HEK293 (cell line): ENCODE data around the gene TALDO1.

Source experiments
- CTCF ChIA-PET: fragments of 350-600 bp; formaldehyde crosslinking; extraction: SDS; loops from one replicate; lab custom pipeline; 2021; ENCODE audit warnings: antibody characterized with exemption; lab: Yijun Ruan, JAX
- POLR2A ChIA-PET: fragments of 300-600 bp; formaldehyde crosslinking; extraction: SDS; loops from one replicate; lab custom pipeline; 2020; ENCODE audit warnings: antibody characterized with exemption, inconsistent platforms; lab: Yijun Ruan, JAX
- H3K27ac ChIP-seq: fragments of 200-500 bp; sonication (Bioruptor generic); 2 replicates; pipeline ENCODE4 v1.5.1; 2014; ENCODE audit warnings: low read depth, low read length, control low read depth, inconsistent platforms; ENCODE audit errors: extremely low read depth
- H3K36me3 ChIP-seq, 2 experiments: fragments of 200-500 bp in 1 of 2; sonication (Bioruptor generic) in 1 of 2; 1 replicate in 1 of 2; 2 replicates in 1 of 2; pipeline ENCODE4 v1.5.1; 2014 to 2017; ENCODE audit warnings: inconsistent platforms in 2 of 2, low read length in 2 of 2; ENCODE audit not compliant: control insufficient read depth in 2 of 2, insufficient read depth in 1 of 2
- H3K4me1 ChIP-seq: fragments of 200-500 bp; sonication (Bioruptor generic); 2 replicates; pipeline ENCODE4 v1.5.1; 2014; ENCODE audit warnings: mild to moderate bottlenecking, low read length, inconsistent platforms; ENCODE audit not compliant: control insufficient read depth, insufficient read depth
- H3K4me3 ChIP-seq: 2 replicates; pipeline ENCODE4 v1.5.1; 2011; ENCODE audit warnings: low read depth, mild to moderate bottlenecking, control low read depth, low read length, moderate library complexity
- H3K9me3 ChIP-seq: fragments of 200-500 bp; sonication (Bioruptor generic); 2 replicates; pipeline ENCODE4 v1.5.1; 2014; ENCODE audit warnings: low read depth, low read length, inconsistent platforms; ENCODE audit not compliant: control insufficient read depth, insufficient read depth
- GLIS2 ChIP-seq: fragments of 450-650 bp; formaldehyde crosslinking; IDR thresholded peaks from 2 replicates; pipeline ENCODE4 v1.5.1; 2016; ENCODE audit warnings: missing biosample characterization, missing genetic modification characterization
- HIC1 ChIP-seq: fragments of 450-650 bp; formaldehyde crosslinking; IDR thresholded peaks from 2 replicates; pipeline ENCODE4 v1.5.1; 2016; ENCODE audit warnings: missing biosample characterization, missing genetic modification characterization
- KLF10 ChIP-seq: fragments of 450-650 bp; IDR thresholded peaks from 2 replicates; pipeline ENCODE4 v1.5.1; 2018; ENCODE audit warnings: missing biosample characterization, mild to moderate bottlenecking, missing genetic modification characterization
- KLF8 ChIP-seq: fragments of 450-650 bp; formaldehyde crosslinking; IDR thresholded peaks from 2 replicates; pipeline ENCODE4 v1.5.1; 2016; ENCODE audit warnings: missing biosample characterization, missing genetic modification characterization
- OVOL3 ChIP-seq: fragments of 450-650 bp; formaldehyde crosslinking; IDR thresholded peaks from 2 replicates; pipeline ENCODE4 v1.5.1; 2016; ENCODE audit warnings: missing biosample characterization, missing genetic modification characterization
- SALL2 ChIP-seq: fragments of 450-650 bp; formaldehyde crosslinking; IDR thresholded peaks from 2 replicates; pipeline ENCODE4 v1.5.0; 2017; ENCODE audit warnings: missing biosample characterization, mild to moderate bottlenecking, missing genetic modification characterization, borderline replicate concordance
- SP2 ChIP-seq: fragments of 450-650 bp; formaldehyde crosslinking; IDR thresholded peaks from 2 replicates; pipeline ENCODE4 v1.5.1; 2016; ENCODE audit warnings: missing biosample characterization, missing genetic modification characterization
- SP7 ChIP-seq: fragments of 450-650 bp; formaldehyde crosslinking; IDR thresholded peaks from 2 replicates; pipeline ENCODE4 v1.5.1; 2016; ENCODE audit warnings: missing biosample characterization, missing genetic modification characterization
- ZBTB1 ChIP-seq: fragments of 450-650 bp; formaldehyde crosslinking; IDR thresholded peaks from 2 replicates; pipeline ENCODE4 v1.5.1; 2016; ENCODE audit warnings: missing biosample characterization, missing genetic modification characterization
- ZBTB20 ChIP-seq: fragments of 450-650 bp; formaldehyde crosslinking; IDR thresholded peaks from 2 replicates; pipeline ENCODE4 v1.5.1; 2016; ENCODE audit warnings: missing biosample characterization, missing genetic modification characterization
- ZFP69B ChIP-seq: fragments of 450-650 bp; formaldehyde crosslinking; IDR thresholded peaks from 2 replicates; pipeline ENCODE4 v1.5.1; 2016; ENCODE audit warnings: missing biosample characterization, missing genetic modification characterization
- ZNF146 ChIP-seq: fragments of 450-650 bp; formaldehyde crosslinking; IDR thresholded peaks from 2 replicates; pipeline ENCODE4 v1.5.1; 2016; ENCODE audit warnings: missing biosample characterization, missing genetic modification characterization
- ZNF221 ChIP-seq: fragments of 450-650 bp; formaldehyde crosslinking; IDR thresholded peaks from 2 replicates; pipeline ENCODE4 v1.5.1; 2017; ENCODE audit warnings: missing biosample characterization, missing genetic modification characterization, borderline replicate concordance
- ZNF223 ChIP-seq: fragments of 450-650 bp; formaldehyde crosslinking; IDR thresholded peaks from 2 replicates; pipeline ENCODE4 v1.5.1; 2016; ENCODE audit warnings: missing biosample characterization, missing genetic modification characterization
- ZNF24 ChIP-seq: fragments of 450-650 bp; formaldehyde crosslinking; IDR thresholded peaks from 2 replicates; pipeline ENCODE4 v1.5.1; 2016; ENCODE audit warnings: missing biosample characterization, missing genetic modification characterization
- ZNF302 ChIP-seq: fragments of 450-650 bp; formaldehyde crosslinking; IDR thresholded peaks from 2 replicates; pipeline ENCODE4 v1.5.1; 2016; ENCODE audit warnings: missing biosample characterization, missing genetic modification characterization, low read depth
- ZNF335 ChIP-seq: fragments of 450-650 bp; formaldehyde crosslinking; conservative IDR thresholded peaks from 2 replicates; pipeline ENCODE4 v1.5.1; 2016; ENCODE audit warnings: missing biosample characterization, missing genetic modification characterization
- ZNF37A ChIP-seq: fragments of 450-650 bp; IDR thresholded peaks from 2 replicates; pipeline ENCODE4 v1.5.1; 2018; ENCODE audit warnings: missing biosample characterization, missing genetic modification characterization
- ZNF394 ChIP-seq: fragments of 450-650 bp; formaldehyde crosslinking; IDR thresholded peaks from 2 replicates; pipeline ENCODE4 v1.5.1; 2016; ENCODE audit warnings: missing biosample characterization, missing genetic modification characterization, mild to moderate bottlenecking, moderate library complexity, borderline replicate concordance
- ZNF398 ChIP-seq: fragments of 450-650 bp; formaldehyde crosslinking; IDR thresholded peaks from 2 replicates; pipeline ENCODE4 v1.5.1; 2017; ENCODE audit warnings: missing biosample characterization, missing genetic modification characterization
- ZNF555 ChIP-seq: fragments of 450-650 bp; formaldehyde crosslinking; conservative IDR thresholded peaks from 2 replicates; pipeline ENCODE4 v1.5.1; 2017; ENCODE audit warnings: missing biosample characterization, mild to moderate bottlenecking, missing genetic modification characterization, inconsistent platforms
- ZNF600 ChIP-seq: fragments of 450-650 bp; formaldehyde crosslinking; IDR thresholded peaks from 2 replicates; pipeline ENCODE4 v1.5.1; 2016; ENCODE audit warnings: missing biosample characterization, missing genetic modification characterization
- ZNF701 ChIP-seq: fragments of 450-650 bp; formaldehyde crosslinking; IDR thresholded peaks from 2 replicates; pipeline ENCODE4 v1.5.1; 2016; ENCODE audit warnings: missing biosample characterization, missing genetic modification characterization
- TF ChIP-seq, protein P1 (sequence below): fragments of 450-650 bp; formaldehyde crosslinking; IDR thresholded peaks from 2 replicates; pipeline ENCODE4 v1.5.1; 2017; ENCODE audit warnings: missing biosample characterization, mild to moderate bottlenecking, missing genetic modification characterization, moderate library complexity

Gene TALDO1

GRCh38 chr11:776561-777287 lies 29.5 kb downstream of the TALDO1 start (continued):
- TF ChIP-seq HIC1 (tag by site-specific recombination) (peak; percentile 30; the same call in 1 of the 2 replicates), ZBTB20 (tag by site-specific recombination) (peak; percentile 57; the same call in 1 of the 2 replicates)

DNA sequence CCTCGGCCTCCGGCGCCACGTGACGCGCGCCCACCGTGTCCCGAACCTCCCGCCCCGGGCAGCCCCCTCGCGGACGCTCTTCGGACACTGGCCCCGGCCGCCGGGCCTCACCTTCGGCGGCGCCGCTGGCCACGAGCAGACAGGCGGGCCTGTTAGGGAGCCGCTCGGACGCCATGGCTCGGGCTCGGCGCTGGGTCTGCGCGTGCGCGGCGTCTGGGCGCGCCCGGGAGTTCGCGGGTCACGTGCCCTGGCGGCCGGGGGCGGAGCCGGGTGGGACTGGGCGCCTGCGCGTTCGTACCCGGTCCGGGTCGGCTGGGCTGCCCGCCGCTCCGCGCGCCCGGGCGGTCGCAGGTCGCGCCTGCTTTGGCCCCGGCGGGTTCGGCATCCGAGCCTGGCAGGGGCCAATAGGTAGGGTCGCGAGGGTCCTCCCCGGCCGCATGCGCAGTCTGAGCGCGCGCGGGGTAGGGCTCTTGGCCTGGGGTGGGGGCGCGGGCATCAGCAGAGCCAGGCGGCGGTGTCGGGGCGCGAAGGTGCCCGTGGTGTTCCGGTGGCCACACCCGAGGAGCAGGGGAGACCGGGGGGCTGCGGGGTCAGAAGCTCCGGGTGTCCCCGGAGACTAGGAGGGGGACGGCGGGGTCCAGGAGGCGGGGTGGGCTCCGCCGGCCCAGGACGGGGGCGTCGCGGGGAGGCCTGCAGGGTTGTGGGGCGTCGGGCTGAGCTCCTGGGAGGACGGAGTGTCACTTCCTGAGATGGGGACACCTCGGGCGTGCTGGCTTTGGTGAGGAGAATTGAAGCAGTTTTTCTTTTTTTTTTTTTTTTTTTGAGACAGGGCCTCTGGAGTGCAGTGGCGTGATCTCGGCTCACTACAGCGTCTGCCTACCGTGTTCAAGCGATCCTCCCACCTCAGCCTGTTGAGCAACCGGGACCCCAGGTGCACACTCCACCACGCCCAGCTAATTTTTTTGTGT lies 30.3 kb downstream of the TALDO1 start, which contains the start of gene GATD1:
Gene GATD1, minus strand, starts transcription at position 200 of the 968 bp plus-strand sequence. Its CDS starts 25 bp downstream, at position 175.
- H3K9me3 ChIP-seq = no peaks in the 10 kb centered on the region
- peak within 1 kb of the TSS; percentile 88 for H3K4me3 ChIP-seq
- H3K27ac ChIP-seq = peak within 1 kb of the TSS; percentile 80; the same call in 1 of the 2 replicates
- CTCF ChIA-PET = interaction anchor here (0.8 kb wide), 1 partner anchor 12 kb away, joined by 3 read pairs; no protein-coding TSS in a partner anchor
- POLR2A ChIA-PET = interaction anchor here (0.6 to 2.3 kb wide), 18 partner anchors 8 to 164 kb away, joined by 3 to 13 read pairs (median 5); partner anchors contain the start of genes CEND1, PNPLA2, RPLP2 and TALDO1
- H3K4me1 ChIP-seq = no peaks in the 10 kb centered on the region; the same call in 1 of the 2 replicates
- H3K36me3 ChIP-seq = peaks cover 0 to 61% of the 10 kb centered on the region in 2 experiments; a peak in 2 of 3 replicates
- TF ChIP-seq KLF10 (tag by site-specific recombination) (0 out of 2 replicates have a peak, but pooled peaks have one; percentile 17), ZFP69B (tag by site-specific recombination) (0 out of 2 replicates have a peak, but pooled peaks have one; percentile 13), ZNF398 (tag by site-specific recombination) (no peak), ZNF223 (tag by site-specific recombination) (no peak), SP7 (tag by site-specific recombination) (no peak), ZNF701 (no peak), ZNF24 (no peak), ZNF394 (no peak), ZNF335 (tag by site-specific recombination) (peak; percentile 78), ZNF600 (no peak; the same call in 1 of the 2 replicates), ZNF37A (no peak), SALL2 (tag by site-specific recombination) (no peak), HIC1 (tag by site-specific recombination) (peak; percentile 55; the same call in 1 of the 2 replicates), GLIS2 (tag by site-specific recombination) (peak; percentile 20; the same call in 1 of the 2 replicates), OVOL3 (tag by site-specific recombination) (no peak), SP2 (tag by site-specific recombination) (0 out of 2 replicates have a peak, but pooled peaks have one; percentile 9), ZBTB1 (tag by site-specific recombination) (no peak), ZNF221 (tag by site-specific recombination) (no peak), KLF8 (tag by site-specific recombination) (peak; percentile 42; the same call in 1 of the 2 replicates), ZNF146 (tag by site-specific recombination) (no peak), ZNF302 (tag by site-specific recombination) (no peak), ZNF555 (tag by site-specific recombination) (no peak)
- TF ChIP-seq, protein P1, sequence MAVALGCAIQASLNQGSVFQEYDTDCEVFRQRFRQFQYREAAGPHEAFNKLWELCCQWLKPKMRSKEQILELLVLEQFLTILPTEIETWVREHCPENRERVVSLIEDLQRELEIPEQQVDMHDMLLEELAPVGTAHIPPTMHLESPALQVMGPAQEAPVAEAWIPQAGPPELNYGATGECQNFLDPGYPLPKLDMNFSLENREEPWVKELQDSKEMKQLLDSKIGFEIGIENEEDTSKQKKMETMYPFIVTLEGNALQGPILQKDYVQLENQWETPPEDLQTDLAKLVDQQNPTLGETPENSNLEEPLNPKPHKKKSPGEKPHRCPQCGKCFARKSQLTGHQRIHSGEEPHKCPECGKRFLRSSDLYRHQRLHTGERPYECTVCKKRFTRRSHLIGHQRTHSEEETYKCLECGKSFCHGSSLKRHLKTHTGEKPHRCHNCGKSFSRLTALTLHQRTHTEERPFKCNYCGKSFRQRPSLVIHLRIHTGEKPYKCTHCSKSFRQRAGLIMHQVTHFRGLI (tag by site-specific recombination) = 0 out of 2 replicates have a peak, but pooled peaks have one; percentile 13
